Measurements from ENCODE around the gene VILL. TPM values are rescaled to one million over a fixed set of nuclear protein-coding genes. Genes with fewer than 3 reads are reported as not detected.

The VILL gene
- polyA plus RNA-seq, 2 of the 4 experiments (the other 2 are of a cell fraction): 0.05 to 0.22 TPM

- TF ChIP-seq E2F6 (IDR thresholded peaks at IDR 0.05; ENCODE audit: borderline replicate concordance, low read depth) (no peak), HOXB5 (CRISPR knock-in tag; IDR thresholded peaks at IDR 0.05) (no peak), KDM5A (IDR thresholded peaks at IDR 0.05) (no peak), ESRRA (IDR thresholded peaks at IDR 0.05; ENCODE audit: borderline replicate concordance, low read length) (no peak), TP53 (CRISPR knock-in tag; IDR thresholded peaks at IDR 0.05) (no peak), MAZ (IDR thresholded peaks at IDR 0.05; ENCODE audit: borderline replicate concordance, low read depth, low read length) (no peak), ZC3H11A (IDR thresholded peaks at IDR 0.05) (no peak), ATOH8 (CRISPR knock-in tag; IDR thresholded peaks at IDR 0.05; ENCODE audit: low read depth) (no peak), CHD2 (IDR thresholded peaks at IDR 0.05; ENCODE audit: low read length, partially characterized antibody) (no peak)
- TF ChIP-seq, protein P1, sequence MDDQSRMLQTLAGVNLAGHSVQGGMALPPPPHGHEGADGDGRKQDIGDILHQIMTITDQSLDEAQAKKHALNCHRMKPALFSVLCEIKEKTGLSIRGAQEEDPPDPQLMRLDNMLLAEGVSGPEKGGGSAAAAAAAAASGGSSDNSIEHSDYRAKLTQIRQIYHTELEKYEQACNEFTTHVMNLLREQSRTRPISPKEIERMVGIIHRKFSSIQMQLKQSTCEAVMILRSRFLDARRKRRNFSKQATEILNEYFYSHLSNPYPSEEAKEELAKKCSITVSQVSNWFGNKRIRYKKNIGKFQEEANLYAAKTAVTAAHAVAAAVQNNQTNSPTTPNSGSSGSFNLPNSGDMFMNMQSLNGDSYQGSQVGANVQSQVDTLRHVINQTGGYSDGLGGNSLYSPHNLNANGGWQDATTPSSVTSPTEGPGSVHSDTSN (IDR thresholded peaks at IDR 0.05): no peak
These were observed 44.1 kb upstream of the VILL start (continued) for GRCh38 chr3:37946531-37946889.

- TF ChIP-seq REST (IDR thresholded peaks at IDR 0.05): no peak
- no peak for TF ChIP-seq CBX8 (IDR thresholded peaks at IDR 0.05)
- TF ChIP-seq HOXB13 (CRISPR knock-in tag; IDR thresholded peaks at IDR 0.05; ENCODE audit: low read depth): no peak
- no peak for TF ChIP-seq ATOH8 (CRISPR knock-in tag; IDR thresholded peaks at IDR 0.05; ENCODE audit: low read depth)
- no peak for TF ChIP-seq KDM1A (IDR thresholded peaks at IDR 0.05; ENCODE audit: low read depth)
- TF ChIP-seq NR3C1 (IDR thresholded peaks at IDR 0.05): no peak
- no peak for TF ChIP-seq TP53 (CRISPR knock-in tag; IDR thresholded peaks at IDR 0.05)
- no peak for TF ChIP-seq CBX2 (IDR thresholded peaks at IDR 0.05; ENCODE audit: borderline replicate concordance, low read depth)
- no peak for TF ChIP-seq RARB (CRISPR knock-in tag; IDR thresholded peaks at IDR 0.05)
- TF ChIP-seq POLR2AphosphoS2 (conservative IDR thresholded peaks at IDR 0.05; ENCODE audit: low read length): no peak
- TF ChIP-seq, protein P2, sequence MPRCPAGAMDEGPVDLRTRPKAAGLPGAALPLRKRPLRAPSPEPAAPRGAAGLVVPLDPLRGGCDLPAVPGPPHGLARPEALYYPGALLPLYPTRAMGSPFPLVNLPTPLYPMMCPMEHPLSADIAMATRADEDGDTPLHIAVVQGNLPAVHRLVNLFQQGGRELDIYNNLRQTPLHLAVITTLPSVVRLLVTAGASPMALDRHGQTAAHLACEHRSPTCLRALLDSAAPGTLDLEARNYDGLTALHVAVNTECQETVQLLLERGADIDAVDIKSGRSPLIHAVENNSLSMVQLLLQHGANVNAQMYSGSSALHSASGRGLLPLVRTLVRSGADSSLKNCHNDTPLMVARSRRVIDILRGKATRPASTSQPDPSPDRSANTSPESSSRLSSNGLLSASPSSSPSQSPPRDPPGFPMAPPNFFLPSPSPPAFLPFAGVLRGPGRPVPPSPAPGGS (IDR thresholded peaks at IDR 0.05): no peak
- TF ChIP-seq CEBPB (IDR thresholded peaks at IDR 0.05): no peak
- no peak for TF ChIP-seq ELK1 (IDR thresholded peaks at IDR 0.05; ENCODE audit: low read depth, low read length)
- no peak for TF ChIP-seq ESRRA (IDR thresholded peaks at IDR 0.05; ENCODE audit: borderline replicate concordance, low read length)
- DNase-seq (ENCODE audit: low read depth in 1 of 2, low spot score in 1 of 2) (no peak), ATAC-seq (no peak), FAIRE-seq (no peak)
- Histone ChIP-seq H3K27ac (0 out of 6 replicates have a peak overlapping the region, but pooled peaks of 1 of the 2 experiments have one; percentile 9), H3K4me1 (peaks cover 22% of the 10 kb centered on the region), H3K9me3 (no peaks in the 10 kb centered on the region), H3K4me2 (no peak overlapping the region), H3K4me3 (no peak overlapping the region)
- POLR2A ChIA-PET: interaction anchor here (0.7 kb wide), 1 partner anchor 13 kb away, joined by 4 read pairs; no protein-coding TSS in a partner anchor
- 100% methylated on average over 6 of the region's 6 CpGs for WGBS (ENCODE audit: missing lambda C conversion rate)
- CTCF ChIA-PET: interaction anchor here (0.8 to 1.8 kb wide), 4 partner anchors 18 to 94 kb away, joined by 3 to 4 read pairs (median 4); no protein-coding TSS in a partner anchor
These were observed 40.7 kb upstream of the VILL start for GRCh38 chr3:37949866-37950265.
